ENCODE measurements around the gene SLIT2.

- TF ChIP-seq CTCF (IDR thresholded peaks at IDR 0.05) (no peak), POLR2A (IDR thresholded peaks at IDR 0.05) (no peak)
Measured at GRCh38 chr4:20297783-20298182, 46.1 kb downstream of the SLIT2 start.
